Endothelial cell (in vitro differentiated cells): Measurements from ENCODE around the gene TPP1. TPM values are rescaled to one million over a fixed set of nuclear protein-coding genes. Genes with fewer than 3 reads are reported as not detected.

Experiments used
- DNase-seq: peaks from one replicate; pipeline ENCODE4 v3.0.0; 2021; ENCODE audit warnings: low spot score
- H3K27ac Mint-ChIP-seq: one replicate; pipeline ENCODE4 v1.8.0; 2021; ENCODE audit warnings: mixed read lengths, inconsistent platforms; ENCODE audit not compliant: unreplicated experiment
- H3K27me3 Mint-ChIP-seq: one replicate; pipeline ENCODE4 v1.8.0; 2021; ENCODE audit warnings: mild to moderate bottlenecking, moderate library complexity, mixed read lengths, inconsistent platforms; ENCODE audit not compliant: unreplicated experiment
- H3K36me3 Mint-ChIP-seq: one replicate; pipeline ENCODE4 v1.8.0; 2021; ENCODE audit warnings: mild to moderate bottlenecking, low read depth, mixed read lengths, inconsistent platforms; ENCODE audit not compliant: unreplicated experiment
- H3K4me1 Mint-ChIP-seq: one replicate; pipeline ENCODE4 v1.8.0; 2021; ENCODE audit warnings: mild to moderate bottlenecking, mixed read lengths, inconsistent platforms; ENCODE audit not compliant: unreplicated experiment
- H3K4me3 Mint-ChIP-seq: one replicate; pipeline ENCODE4 v1.8.0; 2021; ENCODE audit warnings: mild to moderate bottlenecking, mixed read lengths, inconsistent platforms; ENCODE audit not compliant: unreplicated experiment
- H3K9me3 Mint-ChIP-seq: one replicate; pipeline ENCODE4 v1.8.0; 2021; ENCODE audit warnings: mixed read lengths, inconsistent platforms; ENCODE audit not compliant: unreplicated experiment
- CTCF ChIP-seq: fragments of 200-600 bp; sonication (generic); IDR thresholded peaks from one replicate; pipeline ENCODE4 v1.5.0; 2021; ENCODE audit warnings: antibody characterized with exemption; ENCODE audit not compliant: unreplicated experiment
- total RNA-seq: library from RNA; stranded (reverse); fragmentation: NEBNext Ultra II Directional; extraction: Animal tissue kit (Norgen Biotek cat#: 25700); gene quantifications from one replicate; pipeline ENCODE4 v1.2.1, GENCODE V29; 2021; ENCODE audit not compliant: unreplicated experiment

The TPP1 gene
- total RNA-seq, 1 donor from 2014 or later: 52.9 TPM

GRCh38 chr11:6621711-6622211 is 2.5 kb upstream of the TPP1 start:
- H3K4me1 Mint-ChIP-seq: peaks cover 4% of the 10 kb centered on the region
- DNase-seq: no peak
- no peak overlapping the region for H3K27ac Mint-ChIP-seq
- no peak for TF ChIP-seq CTCF
- no peaks in the 10 kb centered on the region for H3K9me3 Mint-ChIP-seq
- H3K36me3 Mint-ChIP-seq: peaks cover 13% of the 10 kb centered on the region
- H3K27me3 Mint-ChIP-seq: peaks cover 8% of the 10 kb centered on the region
- H3K4me3 Mint-ChIP-seq: no peak overlapping the region

GRCh38 chr11:6620636-6621035 is 1.4 kb upstream of the TPP1 start:
- no peak for TF ChIP-seq CTCF
- no peak for DNase-seq
- Mint-ChIP-seq H3K4me3 (no peak overlapping the region), H3K27me3 (peaks cover 8% of the 10 kb centered on the region), H3K27ac (no peak overlapping the region), H3K4me1 (no peaks in the 10 kb centered on the region), H3K36me3 (peaks cover 12% of the 10 kb centered on the region), H3K9me3 (no peaks in the 10 kb centered on the region)

GRCh38 chr11:6618117-6619003 is 862 bp downstream of the TPP1 start:
- no peak for TF ChIP-seq CTCF
- H3K4me1 Mint-ChIP-seq: no peaks in the 10 kb centered on the region
- H3K27ac Mint-ChIP-seq: peak overlapping the region; percentile 40
- peaks cover 13% of the 10 kb centered on the region for H3K36me3 Mint-ChIP-seq
- no peak for DNase-seq
- no peaks in the 10 kb centered on the region for H3K9me3 Mint-ChIP-seq
- no peak overlapping the region for H3K4me3 Mint-ChIP-seq
- peaks cover 6% of the 10 kb centered on the region for H3K27me3 Mint-ChIP-seq

- H3K4me3 Mint-ChIP-seq: no peak overlapping the region
Observed at GRCh38 chr11:6617315-6617781, 1.9 kb downstream of the TPP1 start.

More at GRCh38 chr11:6617315-6617781, 1.9 kb downstream of the TPP1 start:
- no peak for DNase-seq
- peaks cover 13% of the 10 kb centered on the region for H3K36me3 Mint-ChIP-seq
- H3K9me3 Mint-ChIP-seq: no peaks in the 10 kb centered on the region
- no peaks in the 10 kb centered on the region for H3K4me1 Mint-ChIP-seq
- peaks cover 6% of the 10 kb centered on the region for H3K27me3 Mint-ChIP-seq
- no peak overlapping the region for H3K27ac Mint-ChIP-seq
- no peak for TF ChIP-seq CTCF
